Activated CD4-positive, alpha-beta T cell treated with anti-CD3 and anti-CD28 coated beads, Interleukin-2, amount 50 U/mL, for 48 hours (primary cell): ENCODE measurements around the gene SOX18.
"Not testable (repeated sequence)": the region's sequence is repeated elsewhere in the genome, so short reads cannot be mapped to it uniquely, and the experiment has no call there.

Experiments
- DNase-seq, 2 experiments: peaks; one replicate each; pipeline ENCODE4 v3.0.0-alpha.2; 2020

The SOX18 gene

DNA sequence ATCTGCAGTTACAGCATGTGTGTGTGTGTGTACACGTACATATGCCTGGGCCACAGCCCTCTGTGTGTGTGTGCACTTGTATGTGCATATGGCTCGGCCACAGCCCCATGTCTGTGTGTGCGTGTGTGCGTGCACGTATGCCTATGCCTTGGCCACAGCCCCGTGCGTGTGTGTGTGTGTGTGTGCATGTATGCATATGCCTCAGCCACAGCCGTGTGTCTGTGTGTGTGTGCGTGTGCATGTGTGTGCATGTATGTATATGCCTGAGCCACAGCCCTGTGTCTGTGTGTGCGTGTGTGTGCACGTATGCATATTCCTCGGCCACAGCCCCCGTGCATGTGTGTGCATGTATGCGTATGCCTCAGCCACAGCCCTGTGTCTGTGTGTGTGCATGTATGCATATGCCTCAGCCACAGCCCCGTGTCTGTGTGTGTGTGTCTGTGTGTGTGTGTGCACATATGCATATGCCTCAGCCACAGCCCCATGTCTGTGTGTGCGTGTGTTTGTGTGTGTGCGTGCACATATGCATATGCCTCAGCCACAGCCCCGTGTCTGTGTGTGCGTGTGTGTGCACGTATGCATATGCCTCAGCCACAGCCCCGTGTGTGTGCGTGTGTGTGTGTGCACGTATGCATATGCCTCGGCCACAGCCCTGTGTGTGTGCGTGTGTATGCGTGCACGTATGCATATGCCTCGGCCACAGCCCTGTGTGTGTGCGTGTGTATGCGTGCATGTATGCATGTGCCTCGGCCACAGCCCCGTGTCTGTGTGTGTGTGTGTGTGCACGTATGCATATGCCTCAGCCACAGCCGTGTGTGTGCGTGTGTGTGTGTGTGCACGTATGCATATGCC lies 28.1 kb downstream of the SOX18 start:
- DNase-seq = no peak

- DNase-seq = no peak
These were observed 33.8 kb downstream of the SOX18 start for GRCh38 chr20:64015635-64016034.

- DNase-seq = not testable (repeated sequence)
These were observed 36.9 kb downstream of the SOX18 start for GRCh38 chr20:64012385-64013154.

DNA sequence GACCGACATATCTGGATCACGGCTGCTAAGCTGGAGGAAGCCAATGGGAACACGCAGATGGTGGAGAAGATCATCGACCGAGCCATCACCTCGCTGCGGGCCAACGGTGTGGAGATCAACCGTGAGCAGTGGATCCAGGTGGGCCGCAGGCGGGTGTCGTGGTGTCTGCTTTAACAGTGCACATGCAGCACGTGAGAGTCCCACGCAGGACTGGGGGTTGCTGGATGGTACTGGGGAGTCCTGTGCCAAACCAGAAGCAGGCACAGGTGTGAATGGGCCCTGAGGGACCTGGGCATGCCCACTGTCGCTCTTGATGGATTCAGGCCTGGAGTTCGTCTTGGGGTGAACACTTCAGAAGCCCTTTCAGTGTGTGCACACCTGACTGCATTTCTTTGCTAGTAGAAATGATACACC lies 38.1 kb downstream of the SOX18 start:
- no peak for DNase-seq

- DNase-seq = peak in 1 of 2 experiments; percentile 14
These were observed 38.7 kb downstream of the SOX18 start for GRCh38 chr20:64010711-64011237.

GRCh38 chr20:64009811-64010387 lies 39.5 kb downstream of the SOX18 start:
- DNase-seq = no peak

DNA sequence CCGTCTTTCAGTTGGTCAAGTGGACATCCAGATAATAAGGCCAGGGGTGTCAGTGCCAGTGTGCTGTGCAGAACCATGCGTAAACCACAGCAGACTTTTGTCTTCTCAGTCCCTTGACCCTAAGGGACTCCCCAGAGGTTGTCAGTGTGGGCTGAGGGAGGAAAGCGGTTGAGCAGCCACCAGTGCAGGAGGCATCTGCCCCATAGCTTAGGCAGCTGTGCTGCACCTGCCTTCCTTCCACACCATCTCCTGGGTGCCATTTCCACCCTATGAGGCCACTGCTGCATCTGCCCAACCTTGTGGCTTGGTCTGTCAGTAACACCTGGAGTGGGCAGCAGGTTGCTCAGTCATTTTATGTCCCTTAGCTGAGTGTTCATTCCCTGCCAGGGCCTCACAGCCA lies 42.5 kb downstream of the SOX18 start:
- DNase-seq = no peak

GRCh38 chr20:64006490-64006889 lies 42.9 kb downstream of the SOX18 start:
- no peak for DNase-seq

DNA sequence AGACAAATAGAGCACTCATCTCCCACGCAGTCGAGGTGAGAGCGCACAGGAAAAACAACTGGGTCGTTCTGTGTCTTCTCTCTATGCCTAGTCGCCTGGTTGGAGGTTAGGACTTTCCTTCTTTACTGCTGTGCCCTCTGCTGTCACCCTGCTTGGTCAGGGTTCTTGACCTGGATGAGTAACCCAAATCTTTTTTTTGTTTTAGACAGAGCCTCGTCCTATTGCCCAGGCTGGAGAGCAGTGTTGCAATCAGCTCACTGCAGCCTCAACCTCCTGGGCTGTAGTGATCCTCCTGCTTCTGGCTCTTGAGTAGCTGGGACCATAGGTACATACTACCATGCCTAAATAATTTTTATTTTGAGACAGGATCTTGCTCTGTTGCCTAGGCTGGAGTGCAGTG lies 44.0 kb downstream of the SOX18 start:
- no peak for DNase-seq

- DNase-seq = no peak
These were observed 45.3 kb downstream of the SOX18 start for GRCh38 chr20:64003960-64004725.

GRCh38 chr20:64001607-64002011 lies 47.8 kb downstream of the SOX18 start:
- DNase-seq = peak in 1 of 2 experiments; percentile 10

GRCh38 chr20:64000906-64001305 lies 48.5 kb downstream of the SOX18 start:
- no peak for DNase-seq
